ENCODE measurements around the gene KCNA10.
"Not testable (repeated sequence)": the region's sequence is repeated elsewhere in the genome, so short reads cannot be mapped to it uniquely, and the experiment has no call there.

The KCNA10 gene

DNA sequence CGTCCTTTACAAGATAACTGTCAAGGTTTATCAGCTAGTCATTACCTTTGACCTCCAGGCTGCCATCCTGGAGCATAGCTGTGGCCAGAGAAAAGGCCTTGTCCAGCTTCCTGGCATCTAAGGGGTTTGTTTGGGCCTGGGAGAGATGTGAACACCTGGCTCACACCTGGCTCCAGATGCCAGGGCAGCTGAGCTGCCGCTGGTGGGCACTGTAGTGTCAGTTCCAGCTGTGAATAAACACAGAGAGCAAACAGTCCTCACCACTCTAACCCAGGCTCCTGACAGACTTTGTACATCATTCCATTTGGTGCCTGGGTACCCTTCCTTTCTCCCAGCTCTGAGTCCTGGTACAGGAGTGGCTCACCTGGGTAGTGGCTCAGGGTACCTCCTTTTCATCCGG is 14.3 kb upstream of the KCNA10 start:
- peak in 1 of 2 experiments; percentile 17 for DNase-seq

DNA sequence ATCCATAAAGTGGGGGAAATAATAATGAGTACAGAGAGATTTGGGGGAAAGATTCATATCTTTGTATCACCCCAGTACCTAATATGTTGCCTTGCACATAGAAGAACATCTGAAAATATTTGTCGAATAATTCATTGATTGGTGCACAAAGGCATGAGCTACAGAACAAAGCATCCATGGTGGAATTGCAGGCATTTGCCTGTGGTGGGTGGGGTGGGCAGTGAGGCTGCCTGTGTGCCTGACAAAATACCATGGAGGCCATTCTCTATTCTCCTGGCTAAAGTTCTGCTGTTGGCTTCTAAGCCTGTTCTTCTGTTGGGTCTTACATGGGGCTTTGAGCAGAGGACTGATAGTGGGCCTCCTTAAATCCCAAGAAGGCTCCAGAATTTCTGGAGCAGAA is 10.0 kb upstream of the KCNA10 start:
- no peak for DNase-seq

DNA sequence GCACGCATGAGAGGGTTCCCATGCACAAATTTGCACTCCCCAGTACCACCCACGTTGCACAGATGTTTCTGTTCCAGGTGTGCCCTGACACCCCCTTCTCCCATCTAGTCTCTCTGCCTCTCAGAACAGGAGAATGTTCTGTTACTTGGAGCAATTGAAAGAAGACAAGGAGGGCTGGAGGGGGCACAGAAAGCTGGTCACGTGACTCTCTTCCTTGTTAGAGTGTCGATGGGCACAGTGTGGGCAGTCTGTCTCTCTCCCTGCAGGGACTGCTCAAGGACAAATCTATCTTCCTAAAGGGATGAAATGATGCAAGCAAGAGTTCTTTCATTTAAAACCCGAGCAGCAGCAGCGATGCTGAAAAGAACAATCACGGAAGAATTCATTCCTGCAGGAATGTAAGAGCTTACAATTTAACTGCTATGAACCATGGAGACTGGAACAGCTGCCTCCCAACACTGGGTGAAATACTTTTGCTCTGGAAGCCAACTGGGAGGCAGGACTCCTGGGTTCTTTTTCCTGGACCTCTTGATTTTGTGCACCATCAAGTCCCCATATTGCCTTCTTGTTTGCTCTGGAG is 7.3 kb upstream of the KCNA10 start:
- DNase-seq = no peak

DNA sequence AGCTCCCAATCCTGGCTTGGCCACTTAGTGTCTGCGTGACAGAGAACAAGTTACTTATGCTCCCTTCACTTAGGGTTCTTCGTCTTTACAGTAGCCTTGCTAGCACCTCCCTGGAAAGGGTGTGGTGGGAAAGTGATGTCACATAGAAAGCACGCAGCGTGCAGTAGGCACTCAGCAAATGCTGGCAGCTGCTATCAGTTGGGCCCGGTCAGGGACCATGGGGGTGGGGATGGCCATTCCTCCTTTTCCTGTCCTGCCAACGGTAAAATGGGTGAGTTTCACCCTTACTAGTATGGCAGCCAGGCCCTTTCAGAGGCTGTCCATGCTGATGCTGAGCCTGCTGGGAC is 6.2 kb upstream of the KCNA10 start:
- peak; percentile 46 to 49 for DNase-seq

DNA sequence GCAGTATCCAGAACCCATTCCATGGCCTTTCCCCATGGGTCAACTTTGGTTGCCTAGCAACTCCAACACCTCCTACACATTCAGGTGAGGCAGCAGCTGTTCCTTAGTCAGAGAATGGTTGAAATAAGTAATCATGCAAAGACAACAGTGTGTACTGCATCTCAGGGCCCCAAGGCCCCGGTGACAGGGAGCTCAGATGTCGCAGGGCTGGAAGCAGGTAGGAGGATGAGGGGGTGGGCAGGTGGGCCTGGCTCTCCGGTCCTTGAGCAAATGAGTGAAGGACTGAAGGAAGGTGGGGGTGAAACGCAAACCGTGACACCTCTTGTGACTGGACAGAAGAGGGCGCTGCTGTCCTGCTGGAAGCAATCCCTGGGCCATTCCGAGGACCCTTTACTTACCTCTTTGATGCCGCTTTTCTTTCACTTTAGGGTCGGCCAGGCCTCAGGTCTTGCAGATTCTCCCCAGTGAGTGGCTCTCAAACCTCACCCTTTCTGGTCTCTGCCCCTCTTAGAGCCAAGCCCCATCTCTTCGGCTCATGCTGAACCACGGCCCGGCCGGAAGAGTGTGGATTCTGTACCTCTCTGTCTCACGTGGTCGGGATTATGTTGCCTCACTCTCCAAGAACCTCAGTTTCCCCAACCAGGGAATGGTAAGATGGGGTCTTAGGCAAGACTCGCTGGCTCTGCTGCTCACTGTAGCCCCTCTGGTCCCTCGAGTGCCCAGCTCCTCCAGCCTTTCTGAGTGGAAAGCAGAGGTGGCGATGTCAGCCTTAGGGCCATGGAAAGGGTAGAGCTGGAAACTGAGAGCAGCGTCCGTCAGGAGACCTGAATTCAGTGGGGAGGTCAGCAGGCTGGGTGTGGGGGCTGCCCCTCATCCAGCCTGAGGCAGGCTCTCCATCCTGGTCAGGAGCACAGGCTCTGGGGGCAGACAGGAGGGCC is 5.6 kb upstream of the KCNA10 start:
- peak; percentile 65 to 71 for DNase-seq

DNA sequence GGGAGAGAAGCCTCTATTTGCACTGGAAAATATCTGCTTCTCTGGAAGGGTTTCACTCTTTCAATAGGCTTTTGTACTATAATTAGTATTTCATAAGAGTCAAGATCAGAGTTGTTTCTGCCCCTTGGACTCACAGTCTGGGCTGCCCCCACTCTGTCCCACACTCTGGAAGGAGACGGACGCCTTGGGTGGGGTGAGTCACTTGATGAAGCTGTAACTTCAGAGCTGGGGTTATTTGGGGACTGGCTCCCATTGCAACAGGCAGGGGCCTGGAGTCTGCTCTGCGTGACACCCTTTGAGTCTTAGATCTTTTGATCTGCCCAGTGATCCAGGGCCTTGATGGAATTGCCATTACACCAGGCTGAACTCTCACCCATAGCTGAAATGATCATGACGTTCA is 4.0 kb upstream of the KCNA10 start:
- DNase-seq = no peak

DNA sequence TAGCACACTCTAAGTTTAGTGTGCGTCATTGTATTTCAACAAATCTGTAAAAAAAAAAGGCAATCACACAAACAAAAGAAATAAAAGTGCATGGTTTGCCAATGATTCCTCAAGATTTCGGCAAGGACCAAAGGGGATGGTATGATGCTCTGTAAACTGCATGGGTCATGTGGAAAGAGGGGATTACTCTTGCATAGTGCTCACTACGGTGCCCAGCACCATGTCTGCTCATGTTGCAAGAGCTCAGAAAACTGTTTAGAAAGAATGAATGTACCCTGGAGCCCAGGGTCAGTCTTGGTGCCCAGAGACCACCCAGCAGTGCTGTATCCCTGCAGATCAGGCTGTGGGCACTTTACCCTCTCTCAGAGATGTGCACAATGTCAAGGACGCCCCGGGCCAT is 3.6 kb upstream of the KCNA10 start:
- DNase-seq = no peak

DNA sequence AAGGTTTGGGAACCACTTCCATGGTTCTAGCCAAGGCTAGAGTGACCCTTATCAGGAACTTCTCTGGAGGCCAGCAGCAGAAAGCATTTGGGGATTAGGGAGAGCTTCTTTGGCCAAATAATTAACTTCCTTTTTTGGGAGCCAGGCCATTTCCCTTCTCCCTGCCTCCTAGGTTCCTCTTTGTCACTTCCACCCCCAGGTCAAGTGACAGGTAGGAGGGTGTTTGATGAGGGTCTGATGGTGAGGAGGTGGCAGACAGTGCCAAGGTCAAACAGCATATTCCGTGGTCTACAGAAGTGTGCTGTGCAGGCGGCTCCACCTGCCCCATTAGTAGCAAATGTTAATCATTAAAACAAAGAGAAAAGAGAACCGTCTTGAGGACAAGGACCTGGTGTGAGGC is 1.9 kb upstream of the KCNA10 start:
- no peak for DNase-seq

DNA sequence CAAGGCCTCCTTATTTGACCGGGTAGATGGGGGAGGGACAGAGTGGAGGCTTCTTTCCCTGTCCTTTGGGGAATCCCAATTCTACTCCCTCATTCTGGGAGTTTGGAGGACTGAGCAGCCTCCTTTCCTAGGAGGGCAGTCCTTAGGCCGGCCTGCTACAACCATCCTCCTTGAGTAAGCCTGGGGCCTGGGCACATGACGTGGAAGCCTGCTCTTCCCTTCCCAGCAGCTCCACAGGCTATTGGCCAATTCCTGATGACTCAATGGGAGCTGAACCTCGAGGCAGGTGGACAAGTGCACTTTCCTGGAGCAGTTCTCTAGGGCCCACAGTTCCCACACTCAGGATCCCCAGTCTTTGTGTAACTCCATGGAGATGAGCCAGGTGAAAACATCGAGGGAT is 3.1 kb downstream of the KCNA10 start:
- DNase-seq = no peak

DNA sequence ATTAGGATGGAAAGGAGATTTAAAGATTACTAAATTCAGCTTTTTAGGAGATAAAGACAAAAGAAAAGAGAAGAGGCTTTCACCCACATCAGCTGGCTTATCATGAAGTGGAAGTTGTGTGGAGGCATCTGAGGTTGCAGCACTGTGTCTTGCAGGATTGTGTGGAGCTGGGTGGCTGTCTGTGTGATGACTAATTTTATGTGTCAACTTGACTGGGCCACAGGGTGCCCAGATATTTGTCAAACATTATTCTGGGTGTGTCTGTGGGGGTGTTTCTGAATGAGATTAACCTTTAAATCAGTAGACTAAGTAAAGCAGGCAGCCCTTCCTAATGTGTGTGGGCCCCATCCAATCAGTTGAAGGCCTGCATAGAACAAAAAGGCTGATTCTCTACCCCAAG is 3.9 kb downstream of the KCNA10 start:
- no peak for DNase-seq

DNA sequence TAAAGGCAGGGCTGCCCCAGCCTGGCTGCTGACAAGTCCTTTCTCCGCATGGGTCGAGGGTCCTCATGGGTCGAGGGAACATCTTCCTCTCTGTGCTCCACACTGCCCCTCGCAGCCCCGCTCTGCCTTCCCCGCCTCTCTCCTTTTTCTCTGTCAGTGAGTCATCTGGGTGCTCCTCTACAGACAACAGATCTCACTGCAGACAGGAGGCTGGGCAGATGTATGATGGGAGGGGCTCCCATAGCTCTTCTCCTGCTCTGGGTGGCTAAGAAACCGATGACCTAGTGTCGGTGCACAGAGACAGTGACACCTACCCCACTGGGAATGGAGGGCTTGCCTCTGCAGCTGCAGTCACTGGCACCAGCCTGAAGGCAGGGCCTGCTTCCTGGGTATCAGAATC is 5.5 kb downstream of the KCNA10 start:
- peak; percentile 77 to 81 for DNase-seq

DNA sequence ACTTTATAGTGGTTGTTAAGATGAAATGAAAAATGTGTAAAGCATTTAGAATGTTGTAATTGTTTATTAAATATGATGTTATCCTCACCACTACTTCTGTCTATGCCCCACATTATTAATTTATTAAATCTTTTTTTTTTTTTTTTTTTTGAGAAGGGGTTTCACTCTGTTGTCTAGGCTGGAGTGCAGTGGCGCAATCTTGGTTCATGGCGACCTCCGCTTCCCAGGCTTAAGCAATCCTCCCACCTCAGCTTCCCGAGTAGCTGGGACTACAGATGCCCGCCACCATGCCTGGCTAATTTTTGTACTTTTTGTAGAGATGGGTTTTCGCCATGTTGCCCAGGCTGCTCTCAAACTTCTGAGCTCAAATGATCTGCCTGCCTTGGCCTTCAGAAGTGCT is 7.5 kb downstream of the KCNA10 start:
- no peak for DNase-seq

DNA sequence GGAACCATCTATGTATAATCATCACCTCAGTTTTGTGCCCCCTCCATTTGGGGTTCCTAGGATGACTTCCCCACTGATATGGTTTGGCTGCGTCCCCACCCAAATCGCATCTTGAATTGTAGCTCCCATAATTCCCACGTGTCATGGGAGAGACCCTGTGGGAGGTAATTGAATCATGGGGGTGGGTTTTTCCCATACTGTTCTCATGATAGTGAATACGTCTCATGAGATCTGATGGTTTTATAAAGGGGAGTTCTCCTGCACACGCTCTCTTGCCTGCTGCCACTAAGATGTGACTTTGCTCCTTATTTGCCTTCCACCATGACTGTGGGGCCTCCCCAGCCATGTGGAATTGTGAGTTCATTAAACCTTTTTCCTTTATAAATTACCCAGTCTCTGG is 8.1 kb downstream of the KCNA10 start:
- DNase-seq = not testable (repeated sequence)

DNA sequence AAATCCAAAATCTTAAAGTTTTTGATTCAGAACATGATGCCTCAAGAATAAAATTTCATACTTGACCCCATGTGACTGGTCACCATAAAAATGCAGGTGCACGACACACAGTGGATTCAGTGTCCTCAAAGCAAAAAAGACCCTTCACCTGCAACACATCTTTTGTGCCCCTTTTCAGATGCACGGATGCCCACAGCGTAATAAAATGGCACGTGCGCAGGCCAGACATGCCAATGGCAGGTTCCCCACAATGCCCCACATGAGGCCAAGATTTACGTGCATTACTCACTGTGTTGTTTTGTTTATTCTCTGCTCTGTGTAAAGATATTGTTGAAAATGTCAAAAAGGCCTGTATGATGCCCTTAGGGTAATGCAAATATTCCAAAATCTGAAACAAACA is 9.3 kb downstream of the KCNA10 start:
- DNase-seq = no peak

DNA sequence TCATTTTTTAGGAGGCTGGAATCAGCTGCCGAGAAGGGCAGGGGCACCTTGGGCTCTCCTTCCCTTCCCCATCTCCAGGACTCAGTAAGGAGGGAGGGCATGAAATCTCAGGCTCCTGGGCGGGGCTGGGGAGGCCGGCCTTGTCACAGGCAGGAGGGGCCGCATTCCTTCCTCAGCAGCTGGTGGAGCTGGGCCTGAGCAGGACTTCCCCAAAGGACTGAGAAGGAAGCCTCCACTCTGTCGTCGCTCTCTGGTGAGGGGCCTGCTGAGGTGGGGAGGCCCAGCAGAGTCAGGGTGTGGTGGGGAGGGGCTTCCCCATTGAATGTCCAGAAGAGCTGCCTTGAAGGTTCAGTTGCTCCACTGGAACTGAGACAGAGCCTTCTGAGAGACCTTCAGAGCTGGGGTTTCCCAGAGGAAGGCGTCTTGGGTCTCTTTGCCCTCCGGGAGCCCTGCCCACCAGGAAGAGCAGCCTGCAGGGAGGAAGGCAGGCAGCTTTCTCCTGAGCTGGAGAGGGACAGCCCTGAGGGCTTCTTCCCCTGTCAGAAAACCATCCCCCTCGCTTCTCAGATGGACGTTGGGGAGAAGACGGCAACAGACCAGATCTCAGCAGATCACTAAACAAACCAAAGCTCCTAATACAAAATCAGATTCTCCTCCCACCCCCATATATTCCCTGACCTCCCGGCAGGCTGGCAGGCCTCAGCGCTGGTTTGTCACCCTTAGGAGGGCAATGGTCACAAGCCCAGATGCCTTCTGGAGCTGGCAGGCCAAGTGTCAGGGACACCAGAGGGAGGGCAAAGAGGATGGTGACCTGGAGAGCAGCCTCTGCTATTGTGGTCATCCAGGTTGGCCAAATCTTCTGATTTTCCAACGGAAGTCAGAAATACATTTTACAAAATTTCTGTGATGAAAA is 10.7 kb downstream of the KCNA10 start:
- DNase-seq = no peak

DNA sequence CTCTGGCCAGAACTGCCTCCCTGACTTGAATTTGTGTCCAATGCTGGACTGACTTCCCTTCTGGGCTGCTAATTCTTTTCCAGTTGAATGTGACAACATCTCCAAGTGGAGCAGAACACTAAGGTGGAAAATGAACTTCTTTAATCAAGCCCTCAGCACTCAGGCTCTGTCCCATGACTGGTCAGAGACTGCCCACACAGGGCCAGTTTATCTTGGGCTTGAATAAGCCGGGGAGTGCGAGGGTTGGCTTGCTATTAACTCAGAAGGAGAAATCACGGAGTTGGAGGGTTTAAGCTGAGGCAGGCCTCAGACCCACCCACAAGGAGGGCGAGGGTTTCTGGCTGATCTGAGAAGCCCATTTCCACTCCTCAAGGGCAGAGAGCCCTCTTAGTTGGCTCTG is 12.4 kb downstream of the KCNA10 start:
- DNase-seq = no peak

DNA sequence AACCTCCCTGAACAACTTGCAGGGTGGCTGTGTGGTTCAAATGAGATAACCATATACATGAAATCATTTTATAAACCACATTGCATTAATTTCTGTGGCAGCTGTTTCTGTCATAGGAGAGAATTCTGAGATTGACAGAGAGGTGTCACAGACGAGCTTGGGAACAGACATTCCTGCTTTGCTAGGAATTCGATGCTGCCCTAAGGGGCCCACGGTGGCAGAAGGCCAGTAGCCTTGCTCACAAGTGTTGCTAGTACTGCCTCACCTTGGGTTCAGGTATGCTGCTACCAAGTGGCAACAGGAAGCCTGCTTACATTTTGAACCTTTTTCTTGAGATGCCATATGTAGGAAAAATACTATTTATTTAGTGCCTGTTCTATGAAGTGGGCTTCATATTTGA is 13.4 kb downstream of the KCNA10 start:
- no peak for DNase-seq

DNA sequence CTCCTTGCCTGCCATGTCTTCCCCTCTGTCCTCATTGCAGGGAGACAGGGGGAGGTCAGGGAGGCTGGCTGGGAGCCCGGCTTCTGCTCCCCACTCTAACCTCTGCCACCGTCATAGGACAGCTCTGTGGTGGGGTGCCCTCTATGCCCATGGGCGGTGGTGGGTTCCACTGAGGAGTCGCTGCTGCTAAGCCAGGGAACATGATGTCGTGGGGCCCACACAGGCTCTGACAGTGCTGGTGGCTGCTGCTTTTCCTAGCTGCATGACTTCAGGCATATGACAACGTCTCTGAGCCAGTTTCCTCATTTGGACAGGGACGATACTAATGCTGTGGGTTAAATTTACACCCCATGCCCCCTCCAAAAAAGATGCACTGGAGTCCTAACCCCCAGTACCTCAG is 14.7 kb downstream of the KCNA10 start:
- no peak for DNase-seq

DNA sequence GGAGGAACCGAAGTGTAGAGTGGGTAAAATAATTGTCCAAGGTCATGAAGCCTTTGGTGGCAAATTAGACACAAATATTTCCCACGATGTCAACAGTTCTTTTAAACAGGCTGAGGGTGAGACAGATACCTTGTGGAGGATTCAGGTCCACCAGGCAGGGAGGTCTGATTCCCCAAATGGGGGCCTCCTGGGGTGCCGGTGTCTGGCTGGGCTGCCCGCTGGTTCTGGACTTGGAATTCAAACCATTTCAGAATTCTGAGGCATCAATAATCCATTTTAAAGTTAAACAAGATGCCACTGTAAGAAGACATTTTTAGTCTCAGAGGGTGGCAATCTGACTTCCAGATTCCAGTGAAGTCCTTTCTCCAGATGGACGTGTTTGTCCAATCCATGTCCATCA is 15.5 kb downstream of the KCNA10 start:
- DNase-seq = no peak

DNA sequence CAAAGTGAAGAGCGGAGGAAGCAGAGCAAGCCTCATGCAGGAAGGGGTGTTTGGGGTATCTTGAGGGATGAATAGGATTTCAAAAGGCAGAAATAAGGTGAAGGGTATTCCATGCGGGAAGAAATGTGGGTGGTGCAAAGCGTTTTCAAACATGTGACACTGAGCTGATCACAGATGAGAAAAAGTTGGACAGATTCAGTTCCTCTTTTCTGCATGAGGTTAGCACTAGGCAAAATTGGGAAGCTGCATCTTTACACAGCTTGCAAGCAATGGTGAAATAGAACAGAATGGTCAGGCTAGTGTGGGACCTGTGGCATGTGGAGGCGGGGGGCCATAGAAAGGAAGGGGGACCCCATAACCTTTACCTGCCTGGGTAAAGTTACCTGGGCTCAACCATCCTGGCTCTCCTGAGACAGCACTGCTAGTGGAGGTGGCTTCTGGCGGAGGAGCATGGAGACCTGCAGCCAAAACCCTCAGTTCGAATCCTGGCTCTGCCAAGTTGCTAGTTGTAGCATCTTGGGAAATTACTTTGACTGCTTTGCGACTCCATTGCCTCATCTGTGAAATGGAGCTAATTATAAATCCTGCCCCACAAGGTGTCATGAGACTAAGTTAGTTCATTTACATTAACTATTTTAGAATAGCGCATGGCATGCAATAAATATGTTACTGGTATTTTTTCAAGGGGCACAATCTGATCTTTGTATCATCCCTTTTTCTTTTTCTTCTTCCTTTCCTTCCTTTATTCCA is 16.4 kb downstream of the KCNA10 start:
- DNase-seq = no peak

DNA sequence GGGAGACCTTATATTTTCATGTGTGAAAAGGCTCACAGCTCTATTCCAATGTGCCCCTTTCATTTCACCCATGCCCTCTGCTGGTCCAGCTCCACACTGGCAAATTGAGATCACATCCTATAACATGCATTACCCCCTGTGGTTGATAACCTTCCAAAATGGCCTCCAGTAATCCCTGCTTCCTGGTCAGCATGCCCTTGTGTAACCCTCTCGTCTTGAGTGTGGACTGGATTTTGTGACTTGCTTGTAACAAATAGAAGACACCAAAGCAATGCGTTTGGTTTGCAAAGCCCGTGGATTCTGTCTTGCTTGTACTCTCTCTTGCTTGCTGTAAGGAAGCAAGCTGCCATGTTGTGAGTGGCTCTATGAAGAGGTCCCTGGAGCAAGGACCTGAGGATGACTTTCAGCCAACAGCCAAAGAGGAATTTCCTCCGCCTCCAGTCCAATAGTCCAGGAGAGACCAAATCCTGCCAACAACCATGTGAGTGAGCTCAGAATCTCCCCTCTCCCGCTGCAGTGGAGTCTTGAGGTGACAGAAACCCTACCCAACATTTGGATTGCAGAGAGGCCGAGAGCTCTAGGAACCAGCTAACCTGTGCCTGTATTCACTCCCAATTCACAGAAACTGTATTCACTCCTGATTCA is 17.4 kb downstream of the KCNA10 start:
- DNase-seq = no peak

DNA sequence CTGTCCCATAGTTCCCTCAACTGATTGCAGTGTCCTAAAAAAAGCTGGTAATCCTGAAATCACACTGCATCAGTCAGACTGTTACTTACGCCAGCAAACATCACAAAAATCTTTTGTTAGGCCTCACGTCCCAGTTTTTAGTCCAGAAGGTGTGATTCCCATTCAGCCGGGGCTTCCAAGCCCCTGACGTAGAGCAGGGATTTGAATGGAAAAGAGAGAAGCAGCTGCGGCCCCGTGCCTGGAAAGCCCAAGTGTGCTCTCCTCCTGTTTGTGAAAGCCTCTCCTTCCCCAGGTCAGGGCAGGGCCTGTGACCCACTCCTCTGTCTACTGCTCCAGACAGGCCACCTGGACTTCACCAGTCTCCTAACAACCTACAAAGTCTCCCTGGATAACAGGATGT is 20.7 kb downstream of the KCNA10 start:
- peak; percentile 58 to 66 for DNase-seq
